B cell (primary cell): ENCODE measurements around the gene NPAS3.

ENCODE experiments used
- CTCF ChIP-seq: fragments of 200-600 bp; IDR thresholded peaks from one replicate; pipeline ENCODE4 v1.8.0; 2022; ENCODE audit warnings: antibody characterized with exemption, mild to moderate bottlenecking
- EZH2 ChIP-seq: IDR thresholded peaks from 2 replicates; pipeline ENCODE4 v1.6.1; 2012; ENCODE audit warnings: borderline replicate concordance, low read depth, mild to moderate bottlenecking, moderate library complexity, low read length; ENCODE audit not compliant: insufficient read depth, poor library complexity, severe bottlenecking

GRCh38 chr14:33584697-33585096 is 646.0 kb downstream of the NPAS3 start:
- TF ChIP-seq CTCF, result no peak
- no peak for TF ChIP-seq EZH2
